Epithelial cell of esophagus (primary cell): ENCODE data around the gene S100A3.
"Not testable (repeated sequence)": the region's sequence is repeated elsewhere in the genome, so short reads cannot be mapped to it uniquely, and the experiment has no call there.

Experiments
- DNase-seq: peaks from one replicate; pipeline ENCODE4 v3.0.0; 2010; ENCODE audit warnings: low read depth
- H3K4me3 ChIP-seq: 2 replicates; pipeline ENCODE4 v1.5.1; 2011; ENCODE audit warnings: mild to moderate bottlenecking, low read length, control low read depth
- CTCF ChIP-seq: IDR thresholded peaks from 2 replicates; pipeline ENCODE4 v1.5.1; 2011; ENCODE audit warnings: low read depth, mild to moderate bottlenecking, low read length, control low read depth, inconsistent platforms; ENCODE audit not compliant: insufficient read depth; ENCODE audit errors: missing control alignments

Gene S100A3

GRCh38 chr1:153586347-153586746 is 37.3 kb upstream of the S100A3 start:
- no peak for DNase-seq

GRCh38 chr1:153585006-153585405 is 35.9 kb upstream of the S100A3 start:
- no peak overlapping the region for H3K4me3 ChIP-seq
- TF ChIP-seq CTCF, result no peak
- DNase-seq, result no peak

More at GRCh38 chr1:153586347-153586746, 37.3 kb upstream of the S100A3 start:
- H3K4me3 ChIP-seq, result no peak overlapping the region
- TF ChIP-seq CTCF, result no peak

GRCh38 chr1:153583976-153584375 is 34.9 kb upstream of the S100A3 start:
- no peak for TF ChIP-seq CTCF
- no peak overlapping the region for H3K4me3 ChIP-seq
- no peak for DNase-seq

- DNase-seq, H3K4me3 ChIP-seq: not testable (repeated sequence)
These were observed 34.5 kb upstream of the S100A3 start for GRCh38 chr1:153583514-153583913.

GRCh38 chr1:153582836-153583235 is 33.8 kb upstream of the S100A3 start:
- not testable (repeated sequence) for H3K4me3 ChIP-seq, DNase-seq

- no peak for TF ChIP-seq CTCF
- H3K4me3 ChIP-seq, result no peak overlapping the region
- no peak for DNase-seq
These were observed 29.9 kb upstream of the S100A3 start for GRCh38 chr1:153578936-153579335.

GRCh38 chr1:153578490-153578889 is 29.4 kb upstream of the S100A3 start:
- no peak for TF ChIP-seq CTCF
- H3K4me3 ChIP-seq, result no peak overlapping the region
- DNase-seq, result no peak

GRCh38 chr1:153577624-153578051 is 28.6 kb upstream of the S100A3 start:
- DNase-seq, result peak; percentile 66
- no peak for TF ChIP-seq CTCF
- no peak overlapping the region for H3K4me3 ChIP-seq
